Left ventricle myocardium inferior (tissue), 1 donor: ENCODE data around the gene GPC2. TPM values are rescaled to one million over a fixed set of nuclear protein-coding genes. Genes with fewer than 3 reads are reported as not detected.

Experiments used
- DNase-seq: peaks from one replicate; pipeline ENCODE4 v3.0.0-alpha.2; 2020
- H3K27ac ChIP-seq: fragments of 200-600 bp; replicated peaks from 2 replicates; pipeline ENCODE4 v1.8.0; 2021
- H3K27me3 ChIP-seq: fragments of 200-600 bp; 2 replicates; pipeline ENCODE4 v1.8.0; 2021; ENCODE audit warnings: low read depth
- H3K36me3 ChIP-seq: fragments of 200-600 bp; 2 replicates; pipeline ENCODE4 v1.8.0; 2021
- H3K4me1 ChIP-seq: fragments of 200-600 bp; 2 replicates; pipeline ENCODE4 v1.8.0; 2021
- H3K4me3 ChIP-seq: fragments of 200-600 bp; 2 replicates; pipeline ENCODE4 v1.8.0; 2021; ENCODE audit warnings: mild to moderate bottlenecking, moderate library complexity
- H3K9me3 ChIP-seq: fragments of 200-600 bp; replicated peaks from 2 replicates; pipeline ENCODE4 v1.8.0; 2021
- intact Hi-C: fragments of 100-400 bp; cut with micrococcal nuclease; formaldehyde crosslinking; loops from one replicate; pipeline ENCODE4 v1.11.0; 2022
- total RNA-seq: library from RNA; stranded (reverse); fragmentation: NEBNext Ultra II Directional; extraction: Animal tissue kit (Norgen Biotek cat#: 25700); gene quantifications from one replicate; pipeline ENCODE4 v1.2.1, GENCODE V29; 2021
- TF ChIP-seq, protein P1 (sequence below): fragments of 200-600 bp; IDR thresholded peaks from 2 replicates; pipeline ENCODE4 v1.8.0; 2021; ENCODE audit warnings: antibody characterized with exemption, mild to moderate bottlenecking, borderline replicate concordance
- donor health status: DM: no; HTN: yes; CAD: no; lungs with severe emphysema.

The GPC2 gene
- total RNA-seq, 1 donor from 2014 or later: 0.25 TPM

DNA sequence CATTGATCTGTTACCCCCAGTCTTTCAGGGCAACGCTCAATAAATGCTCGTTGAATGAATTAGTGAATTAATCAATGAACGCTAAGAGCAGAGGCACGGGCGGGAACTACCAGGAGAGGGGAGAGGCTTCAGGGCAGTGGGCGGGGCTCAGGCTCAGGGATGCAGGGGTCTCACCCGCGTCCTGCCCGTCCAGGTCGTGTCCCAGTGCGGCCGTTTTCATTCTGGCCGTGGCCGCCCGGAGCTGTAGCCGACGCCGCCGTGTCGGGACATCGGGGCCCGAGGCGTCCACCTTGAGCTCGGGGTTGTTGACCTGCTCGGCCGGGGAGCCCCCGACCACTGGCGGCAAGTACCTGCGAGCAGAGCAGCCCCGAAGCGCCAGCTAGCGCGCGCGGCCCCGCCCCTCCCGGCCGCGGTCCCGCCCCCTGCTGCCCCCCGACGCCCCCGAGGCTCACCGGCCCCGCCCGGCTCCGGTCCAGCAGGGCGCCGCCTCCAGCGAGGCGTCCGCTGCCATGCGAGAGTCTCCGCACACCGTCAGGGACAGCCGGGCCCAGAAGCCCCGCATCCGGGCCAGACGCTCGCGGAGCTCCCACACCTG, 6.0 kb downstream of the GPC2 start:
- H3K4me1 ChIP-seq: peaks cover 32% of the 10 kb centered on the region
- intact Hi-C loops: no loop called here
- H3K9me3 ChIP-seq: no peaks in the 10 kb centered on the region
- no peak for DNase-seq
- H3K4me3 ChIP-seq: peak overlapping the region; percentile 62
- TF ChIP-seq, protein P1, sequence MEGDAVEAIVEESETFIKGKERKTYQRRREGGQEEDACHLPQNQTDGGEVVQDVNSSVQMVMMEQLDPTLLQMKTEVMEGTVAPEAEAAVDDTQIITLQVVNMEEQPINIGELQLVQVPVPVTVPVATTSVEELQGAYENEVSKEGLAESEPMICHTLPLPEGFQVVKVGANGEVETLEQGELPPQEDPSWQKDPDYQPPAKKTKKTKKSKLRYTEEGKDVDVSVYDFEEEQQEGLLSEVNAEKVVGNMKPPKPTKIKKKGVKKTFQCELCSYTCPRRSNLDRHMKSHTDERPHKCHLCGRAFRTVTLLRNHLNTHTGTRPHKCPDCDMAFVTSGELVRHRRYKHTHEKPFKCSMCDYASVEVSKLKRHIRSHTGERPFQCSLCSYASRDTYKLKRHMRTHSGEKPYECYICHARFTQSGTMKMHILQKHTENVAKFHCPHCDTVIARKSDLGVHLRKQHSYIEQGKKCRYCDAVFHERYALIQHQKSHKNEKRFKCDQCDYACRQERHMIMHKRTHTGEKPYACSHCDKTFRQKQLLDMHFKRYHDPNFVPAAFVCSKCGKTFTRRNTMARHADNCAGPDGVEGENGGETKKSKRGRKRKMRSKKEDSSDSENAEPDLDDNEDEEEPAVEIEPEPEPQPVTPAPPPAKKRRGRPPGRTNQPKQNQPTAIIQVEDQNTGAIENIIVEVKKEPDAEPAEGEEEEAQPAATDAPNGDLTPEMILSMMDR: no peak
- H3K27me3 ChIP-seq: peaks cover 69% of the 10 kb centered on the region
- no peaks in the 10 kb centered on the region for H3K36me3 ChIP-seq
- H3K27ac ChIP-seq: no peak overlapping the region

DNA sequence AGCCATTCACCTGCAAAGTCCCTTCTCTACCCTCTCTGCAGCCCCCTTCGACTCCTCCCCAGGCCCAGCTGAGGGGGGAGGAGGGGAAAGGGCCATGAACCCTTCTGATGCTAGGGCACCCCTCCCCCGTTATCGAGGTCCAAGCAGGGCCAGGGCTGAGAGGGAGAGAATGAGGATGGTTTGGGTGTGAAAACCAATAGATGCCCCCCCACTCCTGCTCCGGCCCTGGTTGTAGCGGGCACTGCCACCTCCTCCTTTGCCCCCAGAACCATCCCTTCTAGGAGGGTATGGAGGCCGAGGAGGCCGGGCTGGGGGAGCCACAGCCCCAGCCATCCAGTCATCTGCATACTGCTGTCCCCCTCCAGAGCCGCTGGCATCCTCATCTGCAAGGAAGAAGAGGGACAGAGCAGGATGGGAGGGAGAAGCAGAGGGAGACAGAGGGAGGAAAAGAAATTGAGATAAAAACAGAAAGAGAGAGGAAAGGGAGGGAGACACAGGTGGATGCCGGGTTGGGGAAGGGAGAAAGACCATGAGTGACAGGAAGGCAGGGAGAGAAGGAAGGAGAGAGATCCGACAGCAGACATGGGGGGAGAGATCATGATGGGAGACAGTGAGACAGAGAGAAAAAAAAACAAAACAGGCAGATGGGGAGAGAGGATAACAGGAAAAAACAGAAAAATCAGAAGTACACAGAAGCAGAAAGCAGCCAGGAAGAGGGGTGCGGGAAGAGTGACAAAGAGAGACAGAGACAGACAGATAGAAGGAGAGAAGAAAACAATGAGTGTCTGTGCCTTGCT, 6.9 kb downstream of the GPC2 start:
- Histone ChIP-seq H3K27ac (no peak overlapping the region), H3K27me3 (peaks cover 75% of the 10 kb centered on the region), H3K36me3 (no peaks in the 10 kb centered on the region), H3K4me1 (peaks cover 32% of the 10 kb centered on the region), H3K9me3 (no peaks in the 10 kb centered on the region), H3K4me3 (no peak overlapping the region)
- TF ChIP-seq, protein P1: no peak
- intact Hi-C loops: no loop called here
- no peak for DNase-seq

DNA sequence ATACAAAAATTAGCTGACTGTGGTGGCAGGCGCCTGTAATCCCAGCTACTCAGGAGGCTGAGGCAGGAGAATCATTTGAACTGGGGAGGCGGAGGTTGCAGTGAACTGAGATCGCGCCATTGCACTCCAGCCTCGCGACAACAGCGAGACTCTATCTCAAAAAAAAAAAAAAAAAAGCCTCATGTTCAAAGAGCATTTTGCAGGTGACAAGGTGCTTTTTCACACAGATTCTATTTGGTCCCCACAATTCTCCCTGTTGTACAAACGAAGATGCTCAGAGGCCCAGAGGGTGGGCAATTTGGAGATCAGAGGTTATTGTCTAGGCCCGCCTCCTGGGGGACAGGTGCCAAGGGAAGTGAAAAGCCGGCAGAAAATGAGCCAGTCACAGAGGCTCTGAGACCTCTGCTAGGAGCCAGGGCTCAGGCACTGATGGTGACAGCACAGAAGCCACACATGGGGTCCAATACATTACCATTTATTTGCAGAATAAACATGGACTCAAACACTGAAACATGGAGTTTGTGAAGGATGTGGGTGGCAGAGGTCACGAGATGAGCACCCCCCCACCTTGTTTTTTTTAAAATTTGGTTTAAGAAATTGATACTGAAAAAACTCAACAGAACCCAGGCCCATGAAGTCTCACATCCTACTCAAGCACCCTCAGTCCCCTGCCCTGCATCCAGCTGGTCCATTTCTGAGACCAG, 7.9 kb downstream of the GPC2 start:
- intact Hi-C loops: no loop called here
- H3K9me3 ChIP-seq: no peaks in the 10 kb centered on the region
- peak overlapping the region; percentile 77 for H3K27ac ChIP-seq
- no peak for DNase-seq
- TF ChIP-seq, protein P1: no peak
- peak overlapping the region; percentile 62 for H3K4me3 ChIP-seq
- H3K36me3 ChIP-seq: no peaks in the 10 kb centered on the region
- H3K27me3 ChIP-seq: peaks cover 81% of the 10 kb centered on the region
- peaks cover 32% of the 10 kb centered on the region for H3K4me1 ChIP-seq

DNA sequence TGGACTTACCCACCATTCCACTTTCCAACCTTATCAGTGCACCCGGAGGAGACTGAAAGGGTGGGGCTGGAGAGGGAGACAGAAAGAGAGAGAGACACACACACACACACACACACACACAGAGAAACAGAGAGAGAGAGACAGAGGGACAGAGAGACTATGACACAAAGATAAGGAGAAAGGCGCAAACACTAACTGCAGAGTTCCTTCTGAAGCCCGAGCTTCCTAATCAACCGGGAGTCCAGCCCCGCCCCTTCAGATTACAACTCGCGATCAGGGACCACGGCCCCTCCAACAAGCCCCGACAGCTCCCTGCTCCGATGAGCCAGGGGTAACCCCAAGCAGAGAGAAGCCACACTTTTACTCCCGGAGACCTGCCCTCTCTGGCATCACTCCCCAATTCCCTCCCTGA, 9.3 kb downstream of the GPC2 start:
- H3K4me1 ChIP-seq: peaks cover 32% of the 10 kb centered on the region
- H3K4me3 ChIP-seq: peak overlapping the region; percentile 62
- no peak for DNase-seq
- intact Hi-C loops: no loop called here
- peaks cover 76% of the 10 kb centered on the region for H3K27me3 ChIP-seq
- no peaks in the 10 kb centered on the region for H3K36me3 ChIP-seq
- no peaks in the 10 kb centered on the region for H3K9me3 ChIP-seq
- TF ChIP-seq, protein P1: no peak
- peak overlapping the region; percentile 77 for H3K27ac ChIP-seq

DNA sequence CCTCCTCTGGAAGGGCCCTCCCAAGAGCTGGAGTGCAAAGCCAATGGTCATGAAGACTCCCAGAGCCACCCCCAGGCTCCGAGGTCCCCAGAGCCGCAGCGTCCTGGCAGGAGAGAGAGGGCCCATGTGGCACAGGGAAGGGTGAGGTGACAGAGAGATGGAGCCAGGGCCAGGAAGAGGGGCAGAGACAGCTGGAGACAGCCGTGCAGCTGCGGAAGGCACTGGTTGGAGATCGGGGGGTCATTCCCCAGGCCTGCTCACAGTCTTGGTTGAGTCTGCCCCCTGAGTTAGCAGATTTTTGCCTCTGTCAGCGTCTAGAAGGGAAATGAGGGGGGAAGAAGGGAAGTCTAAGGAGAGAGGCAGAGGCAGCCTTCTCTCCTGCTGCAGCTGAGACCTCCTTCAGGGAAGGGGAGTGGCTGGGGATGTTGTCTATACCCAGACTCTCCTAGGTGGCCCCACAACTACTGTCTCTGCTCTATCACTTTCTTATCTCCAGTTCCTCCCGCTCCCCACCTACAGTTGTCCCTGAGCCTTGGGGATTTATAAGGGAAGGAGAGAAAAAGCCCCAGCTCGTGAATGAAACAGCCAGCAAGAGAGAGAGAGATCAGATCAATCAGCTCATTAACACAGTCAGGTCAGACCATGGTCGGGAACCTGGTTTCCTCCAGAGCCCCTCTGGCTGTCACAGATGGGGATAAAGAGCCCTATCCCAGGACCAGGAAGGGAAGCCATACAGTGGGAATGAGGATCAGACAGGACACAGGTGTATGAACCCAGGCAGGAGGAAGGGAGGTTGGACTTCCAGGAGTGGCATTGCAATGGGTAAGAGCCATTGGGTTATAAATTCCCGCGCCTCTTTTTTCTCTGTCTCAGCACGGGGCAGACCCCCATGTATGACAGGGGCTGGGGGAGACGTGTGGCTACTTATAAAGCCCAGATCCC, 9.9 kb downstream of the GPC2 start:
- Histone ChIP-seq H3K4me1 (peaks cover 32% of the 10 kb centered on the region), H3K4me3 (peak overlapping the region; percentile 62), H3K36me3 (no peaks in the 10 kb centered on the region), H3K27ac (peak overlapping the region; percentile 77), H3K9me3 (no peaks in the 10 kb centered on the region), H3K27me3 (peaks cover 70% of the 10 kb centered on the region)
- no peak for DNase-seq
- TF ChIP-seq, protein P1: no peak
- intact Hi-C loops: no loop called here
